ES-I3 (cell line): ENCODE results near the gene LTBP1.

Experiments used
- H3K36me3 ChIP-seq: 2 replicates; pipeline ENCODE4 v1.6.1; 2013; ENCODE audit warnings: mild to moderate bottlenecking, low read length, control low read depth, moderate library complexity; ENCODE audit not compliant: insufficient read depth
- H3K4me1 ChIP-seq: 2 replicates; pipeline ENCODE4 v1.6.1; 2013; ENCODE audit warnings: mild to moderate bottlenecking, control low read depth, low read length; ENCODE audit not compliant: insufficient read depth
- H3K9ac ChIP-seq: 2 replicates; pipeline ENCODE4 v1.6.1; 2013; ENCODE audit warnings: low read depth, mild to moderate bottlenecking, low read length, moderate library complexity
- H3K9me3 ChIP-seq: 2 replicates; pipeline ENCODE4 v1.6.1; 2013; ENCODE audit warnings: mild to moderate bottlenecking, low read length, moderate library complexity; ENCODE audit not compliant: control insufficient read depth, insufficient read depth

The LTBP1 gene

DNA sequence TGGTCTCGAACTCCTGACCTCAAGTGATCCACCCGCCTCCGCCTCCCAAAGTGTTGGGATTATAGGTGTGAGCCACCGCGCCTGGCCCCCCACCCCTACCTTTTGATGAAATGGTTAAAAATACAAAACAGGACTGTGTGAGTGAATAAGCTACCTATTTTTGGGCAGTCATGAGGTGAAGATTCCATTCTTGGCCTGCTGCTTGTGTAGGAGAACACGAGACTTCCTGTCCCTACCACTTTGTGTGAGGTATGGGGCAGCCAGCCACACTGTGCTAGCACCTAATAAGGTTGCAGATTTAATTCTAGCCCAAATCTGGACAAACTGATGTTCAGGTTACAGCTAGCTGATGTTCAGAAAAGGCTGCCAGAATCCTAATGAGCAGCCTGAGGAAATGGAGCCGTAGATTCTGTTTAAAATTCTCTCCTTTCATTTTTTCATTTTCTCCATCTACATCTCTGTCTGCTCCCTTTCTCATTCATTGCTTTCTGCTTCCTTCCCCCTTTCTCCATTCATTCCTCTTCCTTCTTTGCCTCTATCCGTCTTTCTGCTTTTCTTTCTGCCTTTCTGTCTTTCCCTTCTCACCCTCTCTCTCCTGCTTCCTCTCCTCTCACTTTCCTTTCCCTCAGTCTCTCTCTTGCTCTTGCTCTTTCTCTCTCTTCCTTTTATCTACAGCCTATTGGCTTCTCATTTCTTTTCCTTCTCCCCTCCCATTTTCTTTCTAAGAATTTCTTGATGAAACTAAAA is 4.6 kb upstream of the LTBP1 start:
- H3K4me1 ChIP-seq = peaks cover 8% of the 10 kb centered on the region
- H3K9ac ChIP-seq = no peak overlapping the region
- no peaks in the 10 kb centered on the region for H3K9me3 ChIP-seq
- H3K36me3 ChIP-seq = no peaks in the 10 kb centered on the region

DNA sequence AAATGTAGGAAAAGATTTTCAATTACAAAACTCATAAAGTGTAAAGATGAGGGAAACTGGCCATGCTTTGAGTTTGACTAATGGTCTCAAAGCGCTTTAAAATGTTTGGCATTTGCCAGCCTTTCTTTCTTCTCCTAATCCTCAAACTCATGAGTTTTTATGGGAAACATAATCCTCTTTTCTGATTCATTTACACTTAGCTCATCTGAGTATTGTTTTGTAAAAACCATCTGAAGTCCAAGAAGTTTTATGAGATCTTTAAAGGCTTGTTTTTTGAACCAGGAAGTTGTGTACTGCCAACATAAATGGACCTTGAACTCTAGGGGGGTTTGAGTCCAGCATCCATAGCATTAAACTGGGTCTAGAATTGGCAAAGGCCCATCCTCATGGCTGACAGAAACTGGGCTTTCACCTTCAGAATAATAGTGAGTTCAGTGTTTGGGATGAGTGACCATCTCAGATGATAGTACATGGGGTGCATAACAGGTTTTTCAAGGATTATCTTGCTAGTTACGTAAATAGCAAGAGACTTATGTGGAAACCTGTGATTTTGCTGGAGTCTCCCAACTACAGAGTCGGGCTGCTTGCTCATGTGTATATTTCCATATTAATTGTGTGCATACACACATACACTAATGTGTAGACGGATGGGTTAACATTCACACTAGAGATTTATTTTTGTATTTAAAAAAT is 3.8 kb upstream of the LTBP1 start:
- H3K9ac ChIP-seq = no peak overlapping the region

DNA sequence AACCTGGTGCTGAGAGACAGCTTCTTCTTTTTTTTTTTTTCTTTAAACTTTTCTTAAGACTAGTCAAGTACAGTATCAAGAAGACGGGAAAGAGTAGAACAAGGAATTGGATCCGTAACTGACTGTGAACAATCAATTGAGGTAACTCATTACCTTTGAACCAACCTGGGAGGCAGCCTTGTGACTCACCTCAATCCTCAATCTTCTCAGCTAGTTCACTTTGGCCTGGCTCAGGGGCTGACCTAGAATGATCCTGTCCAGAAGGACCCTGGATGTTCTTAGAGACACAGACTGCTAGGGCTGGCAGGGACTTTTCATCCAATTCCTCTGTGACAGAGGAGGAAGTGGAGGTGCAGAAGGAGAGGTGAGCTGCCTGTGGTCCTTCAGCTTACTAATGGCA is 1.5 kb upstream of the LTBP1 start:
- Histone ChIP-seq H3K9me3 (no peaks in the 10 kb centered on the region), H3K36me3 (no peaks in the 10 kb centered on the region), H3K4me1 (no peaks in the 10 kb centered on the region), H3K9ac (no peak overlapping the region)

More for the DNA sequence above, 3.8 kb upstream of the LTBP1 start:
- Histone ChIP-seq H3K9me3 (no peaks in the 10 kb centered on the region), H3K36me3 (no peaks in the 10 kb centered on the region), H3K4me1 (peaks cover 8% of the 10 kb centered on the region)

DNA sequence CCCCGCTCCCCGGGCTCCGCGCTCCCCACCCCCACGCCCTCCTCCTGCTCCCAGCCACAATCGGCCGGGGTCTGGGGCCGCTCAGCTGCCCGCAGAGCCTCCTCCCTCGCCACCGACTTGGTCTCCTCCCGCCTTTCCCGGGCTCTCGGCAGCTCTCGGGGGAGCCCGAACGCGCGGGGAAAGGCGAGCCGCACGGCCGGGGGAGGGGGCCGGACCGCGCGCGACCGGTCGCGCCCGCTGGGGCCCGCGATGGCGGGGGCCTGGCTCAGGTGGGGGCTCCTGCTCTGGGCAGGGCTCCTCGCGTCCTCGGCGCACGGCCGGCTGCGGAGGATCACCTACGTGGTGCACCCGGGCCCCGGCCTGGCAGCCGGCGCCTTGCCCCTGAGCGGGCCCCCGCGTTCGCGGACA is 327 bp downstream of the LTBP1 start:
- Histone ChIP-seq H3K36me3 (no peaks in the 10 kb centered on the region), H3K9me3 (no peaks in the 10 kb centered on the region), H3K4me1 (no peaks in the 10 kb centered on the region), H3K9ac (peak overlapping the region; percentile 60)

DNA sequence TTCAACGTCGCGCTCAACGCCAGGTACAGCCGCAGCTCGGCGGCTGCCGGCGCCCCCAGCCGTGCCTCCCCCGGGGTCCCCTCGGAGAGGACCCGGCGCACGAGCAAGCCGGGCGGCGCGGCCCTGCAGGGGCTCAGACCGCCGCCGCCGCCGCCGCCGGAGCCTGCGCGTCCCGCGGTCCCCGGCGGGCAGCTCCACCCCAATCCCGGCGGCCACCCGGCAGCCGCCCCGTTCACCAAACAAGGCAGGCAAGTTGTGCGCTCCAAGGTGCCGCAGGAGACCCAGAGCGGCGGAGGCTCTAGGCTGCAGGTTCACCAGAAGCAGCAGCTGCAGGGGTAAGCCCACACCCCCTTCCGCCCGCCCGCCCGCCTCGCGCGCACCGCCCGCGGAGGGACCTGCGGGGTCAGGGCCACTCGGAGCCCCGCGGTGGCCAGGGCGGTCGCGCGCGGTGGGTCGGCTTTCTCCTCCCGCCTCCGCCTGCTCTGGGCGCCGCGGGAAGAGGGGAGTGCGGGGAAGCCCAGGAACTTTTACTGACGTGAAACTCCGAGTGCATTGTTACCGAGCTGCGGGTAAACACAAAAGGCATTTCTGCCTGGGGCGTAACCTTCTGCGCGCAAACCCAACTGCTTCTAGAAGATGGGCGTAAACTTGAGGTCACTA is 861 bp downstream of the LTBP1 start:
- peak overlapping the region; percentile 60 for H3K9ac ChIP-seq
- H3K4me1 ChIP-seq = no peaks in the 10 kb centered on the region
- H3K9me3 ChIP-seq = no peaks in the 10 kb centered on the region
- no peaks in the 10 kb centered on the region for H3K36me3 ChIP-seq

DNA sequence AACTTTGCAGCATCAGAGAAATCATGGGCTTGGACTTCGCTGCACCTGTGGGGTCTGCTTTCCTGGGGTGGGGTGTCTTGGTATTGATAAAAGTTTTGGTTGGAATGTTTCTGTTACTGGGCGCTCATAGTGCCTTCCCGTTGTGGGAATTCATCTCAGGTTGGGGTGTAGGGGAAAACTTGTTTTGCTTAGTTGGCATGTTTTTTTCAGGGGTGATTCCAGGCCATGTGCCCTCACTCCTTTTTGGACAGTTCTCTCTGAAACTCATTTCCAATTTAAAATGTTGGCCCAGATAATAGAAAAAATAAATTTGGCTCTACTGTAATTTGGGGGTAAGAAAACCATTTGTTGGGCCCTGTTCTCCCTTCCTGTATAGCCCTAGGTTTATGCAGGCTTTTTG is 1.5 kb downstream of the LTBP1 start:
- Histone ChIP-seq H3K4me1 (no peaks in the 10 kb centered on the region), H3K36me3 (no peaks in the 10 kb centered on the region), H3K9me3 (no peaks in the 10 kb centered on the region), H3K9ac (peak overlapping the region; percentile 60; the same call in 1 of the 2 replicates)

DNA sequence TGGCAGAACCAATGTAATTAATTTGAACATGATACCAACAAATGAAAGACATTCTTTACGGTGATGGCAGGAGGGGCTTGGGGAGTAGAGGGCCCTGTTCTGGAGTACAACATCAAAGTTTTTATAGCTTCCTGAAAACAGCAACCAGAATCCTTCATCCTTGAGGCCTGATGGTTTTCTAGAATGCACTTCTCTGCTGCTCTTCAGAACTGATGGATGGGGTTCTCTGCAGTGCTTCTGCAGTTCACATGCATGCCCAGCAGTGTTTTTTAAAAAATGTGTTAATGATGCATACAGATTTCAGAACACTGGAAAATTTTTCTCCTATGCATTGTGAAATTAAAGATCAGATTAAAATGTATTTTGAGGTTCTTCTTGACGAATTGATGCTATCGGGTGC is 2.5 kb downstream of the LTBP1 start:
- no peaks in the 10 kb centered on the region for H3K9me3 ChIP-seq
- H3K9ac ChIP-seq = no peak overlapping the region
- H3K36me3 ChIP-seq = no peaks in the 10 kb centered on the region
- no peaks in the 10 kb centered on the region for H3K4me1 ChIP-seq

DNA sequence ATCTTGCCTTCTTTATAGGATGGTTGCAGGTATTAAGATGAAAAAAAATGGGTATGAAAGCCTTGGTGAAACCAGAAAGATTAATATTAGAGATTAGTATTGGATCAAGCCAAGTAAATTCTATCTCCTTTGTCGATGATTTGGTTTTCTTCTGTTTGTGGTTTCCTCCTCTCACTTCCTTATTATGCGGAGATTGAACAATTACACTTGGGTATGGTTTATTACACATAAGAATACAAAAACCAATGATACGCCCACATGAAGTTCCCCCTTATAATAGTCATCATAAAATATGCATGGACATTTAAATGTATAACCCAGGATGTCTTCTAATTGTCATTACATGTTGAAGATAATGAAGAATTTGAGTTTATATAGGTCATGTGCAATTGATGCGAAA is 4.9 kb downstream of the LTBP1 start:
- Histone ChIP-seq H3K9me3 (no peaks in the 10 kb centered on the region), H3K4me1 (no peaks in the 10 kb centered on the region), H3K9ac (no peak overlapping the region), H3K36me3 (no peaks in the 10 kb centered on the region)

DNA sequence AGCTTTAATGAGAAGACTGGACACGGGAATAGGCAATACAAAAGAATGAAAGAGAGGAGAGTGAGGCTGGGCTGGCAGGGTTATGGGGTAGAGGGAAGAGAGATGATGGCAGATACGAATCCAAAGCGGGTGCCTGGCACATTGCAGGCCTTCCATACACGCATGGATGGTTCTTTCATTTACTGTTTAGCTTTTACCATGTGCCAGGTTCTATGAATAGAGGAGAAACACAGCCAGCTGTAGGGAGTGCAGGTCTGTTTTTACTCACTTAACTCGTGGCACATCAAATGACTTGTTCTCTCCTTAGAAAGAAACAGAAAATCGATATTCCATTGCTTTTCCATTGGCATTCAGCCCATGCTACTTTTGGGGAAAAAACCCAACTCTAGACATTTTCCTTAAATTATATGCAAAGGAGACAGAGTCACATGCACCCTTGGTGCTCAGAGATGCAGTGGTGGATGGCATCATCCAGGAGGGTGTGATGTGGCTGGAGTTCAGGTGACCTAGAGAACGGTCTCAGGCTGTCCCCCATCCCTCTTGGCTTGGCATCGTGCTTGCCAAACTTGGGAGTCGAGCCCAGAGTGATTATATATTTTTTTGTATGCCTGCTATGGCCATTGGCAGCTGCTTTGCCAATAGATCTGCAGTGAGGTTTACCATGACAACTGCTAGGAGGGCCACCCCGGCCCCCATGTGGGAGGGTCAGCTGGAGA is 6.2 kb downstream of the LTBP1 start:
- H3K9me3 ChIP-seq = no peaks in the 10 kb centered on the region
- no peaks in the 10 kb centered on the region for H3K4me1 ChIP-seq
- no peak overlapping the region for H3K9ac ChIP-seq
- no peaks in the 10 kb centered on the region for H3K36me3 ChIP-seq

DNA sequence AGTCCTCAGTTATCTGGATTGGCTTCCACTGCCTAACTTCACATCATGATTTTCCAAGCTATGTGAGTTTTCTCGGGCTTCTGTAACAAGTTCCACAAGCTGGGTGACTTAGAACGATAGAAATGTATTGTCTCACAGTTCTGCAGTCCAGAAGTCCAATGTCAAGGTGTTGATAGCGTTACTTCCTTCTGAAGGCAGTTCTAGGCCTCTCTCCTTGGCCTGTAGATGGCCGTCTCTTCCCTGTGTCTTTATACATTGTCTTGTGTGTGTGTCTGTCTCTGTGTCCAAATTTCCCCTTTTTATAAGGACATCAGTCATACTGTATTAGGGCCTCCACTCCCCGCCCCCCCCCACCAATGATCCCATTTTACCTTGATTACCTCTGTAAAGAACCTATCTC is 7.5 kb downstream of the LTBP1 start:
- no peak overlapping the region for H3K9ac ChIP-seq
- no peaks in the 10 kb centered on the region for H3K9me3 ChIP-seq
- no peaks in the 10 kb centered on the region for H3K36me3 ChIP-seq
- no peaks in the 10 kb centered on the region for H3K4me1 ChIP-seq

DNA sequence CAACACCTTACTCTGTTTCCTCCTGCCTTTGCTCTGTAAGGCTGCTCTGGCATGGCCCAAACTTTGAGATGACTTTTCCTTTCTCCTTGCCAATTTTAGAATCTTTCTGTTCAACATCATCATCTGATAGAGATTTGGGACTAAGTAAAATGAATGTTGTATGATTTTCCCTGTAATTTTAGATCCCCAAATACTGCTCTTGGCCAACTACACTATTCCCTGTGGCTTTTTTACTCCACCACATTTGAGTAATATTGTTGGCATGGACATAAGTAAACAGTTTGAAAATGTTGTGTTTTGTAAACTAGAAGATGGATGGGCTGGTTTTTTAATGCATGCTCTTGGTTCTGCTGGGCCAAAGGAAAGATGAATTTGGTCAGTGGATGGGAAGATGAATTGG is 12.1 kb downstream of the LTBP1 start:
- Histone ChIP-seq H3K4me1 (no peaks in the 10 kb centered on the region), H3K9ac (no peak overlapping the region), H3K36me3 (no peaks in the 10 kb centered on the region), H3K9me3 (no peaks in the 10 kb centered on the region)

DNA sequence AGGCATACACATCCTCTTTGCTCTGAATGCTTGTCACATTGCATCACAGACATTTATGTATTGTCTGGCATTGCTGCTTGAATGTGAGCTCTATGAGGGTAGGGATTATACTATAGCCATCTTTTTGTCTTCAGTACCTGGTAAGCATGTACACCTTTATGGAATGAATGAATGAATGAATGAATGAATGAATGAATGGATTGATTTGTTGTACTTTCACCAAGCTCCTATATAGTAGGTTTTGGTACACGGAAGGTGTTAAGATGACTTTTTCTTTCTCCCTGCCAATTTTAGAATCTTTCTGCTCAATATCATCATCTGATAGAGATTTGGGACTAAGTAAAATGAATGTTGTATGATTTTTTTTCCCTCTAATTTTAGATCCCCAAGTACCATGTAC is 13.5 kb downstream of the LTBP1 start:
- H3K36me3 ChIP-seq = no peaks in the 10 kb centered on the region
- H3K9me3 ChIP-seq = no peaks in the 10 kb centered on the region
- H3K4me1 ChIP-seq = no peaks in the 10 kb centered on the region
- H3K9ac ChIP-seq = no peak overlapping the region

DNA sequence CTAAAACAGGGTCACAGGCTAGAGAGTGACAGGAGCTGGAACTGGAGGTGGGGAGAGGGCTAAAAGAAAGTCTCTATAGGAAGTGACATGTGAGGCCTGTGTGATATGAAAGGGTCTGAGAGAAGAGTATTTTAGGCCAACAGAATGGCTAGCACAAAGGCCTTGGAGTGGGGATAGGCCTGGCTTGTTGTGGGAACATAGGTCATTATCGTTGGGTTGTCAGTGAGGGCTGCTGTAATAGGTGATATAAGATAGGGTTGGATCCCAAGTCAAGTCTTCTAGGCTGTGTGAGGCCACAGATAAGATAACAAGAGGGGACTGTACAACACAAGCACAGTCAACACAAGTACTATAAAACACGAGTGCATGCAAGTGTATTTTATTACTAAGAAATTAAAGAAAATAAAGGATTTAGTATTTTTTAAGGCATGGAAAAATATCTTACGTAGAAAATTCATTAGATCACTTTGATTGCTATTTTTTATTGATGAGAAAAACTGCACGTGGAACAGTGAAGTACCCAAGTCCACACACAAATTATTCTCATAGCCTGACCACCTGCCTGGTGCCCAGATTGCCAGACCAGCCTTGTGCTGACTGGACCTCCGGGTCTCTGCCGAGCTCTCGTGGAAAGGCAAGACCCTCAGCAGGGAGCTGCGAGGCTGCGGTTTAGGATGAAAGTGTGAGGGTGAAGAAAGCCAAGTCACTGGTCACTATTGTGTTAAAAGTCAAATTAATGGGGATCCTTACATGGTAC is 14.1 kb downstream of the LTBP1 start:
- no peaks in the 10 kb centered on the region for H3K9me3 ChIP-seq
- H3K9ac ChIP-seq = no peak overlapping the region
- no peaks in the 10 kb centered on the region for H3K36me3 ChIP-seq
- no peaks in the 10 kb centered on the region for H3K4me1 ChIP-seq

DNA sequence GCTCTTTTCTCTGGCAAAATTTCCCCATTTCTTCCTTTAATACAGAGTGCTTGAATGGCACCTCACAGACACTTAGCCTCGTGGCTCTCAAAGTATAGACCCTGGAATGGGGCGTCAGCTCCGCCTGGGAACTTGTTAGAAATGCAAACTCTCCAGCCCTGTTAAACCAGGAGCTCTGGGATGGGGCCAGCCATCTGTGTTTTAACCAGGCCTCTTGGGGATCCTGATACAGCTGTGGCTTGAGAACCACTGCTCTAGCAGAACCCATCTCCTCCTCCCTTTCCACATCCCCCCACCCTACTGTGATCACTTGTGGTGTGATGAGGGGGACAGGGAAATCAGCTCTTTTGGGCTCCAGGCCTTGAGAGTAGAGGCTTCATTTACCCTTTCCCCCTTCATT is 15.9 kb downstream of the LTBP1 start:
- Histone ChIP-seq H3K9ac (no peak overlapping the region), H3K36me3 (no peaks in the 10 kb centered on the region), H3K9me3 (no peaks in the 10 kb centered on the region), H3K4me1 (no peaks in the 10 kb centered on the region)
